Testis (tissue), 2 donors: ENCODE results near the gene TCF7.

Experiments
- POLR2A ChIP-seq: fragments of 450-650 bp; IDR thresholded peaks from one replicate; pipeline ENCODE4 v1.6.1; 2017; ENCODE audit warnings: antibody characterized with exemption, mild to moderate bottlenecking, moderate library complexity
- TF ChIP-seq, protein P1 (sequence below), 3 experiments: fragments of 450-650 bp in 2 of 3; fragments of 200-600 bp in 1 of 3; sonication (generic) in 1 of 3; IDR thresholded peaks; one replicate each; pipeline ENCODE4 v1.5.1; 2016 to 2019; ENCODE audit warnings: antibody characterized with exemption in 3 of 3, mild to moderate bottlenecking in 2 of 3, moderate library complexity in 1 of 3

GRCh38 chr5:134127376-134127861 lies 12.9 kb downstream of the TCF7 start:
- TF ChIP-seq POLR2A, result no peak
- TF ChIP-seq, protein P1, sequence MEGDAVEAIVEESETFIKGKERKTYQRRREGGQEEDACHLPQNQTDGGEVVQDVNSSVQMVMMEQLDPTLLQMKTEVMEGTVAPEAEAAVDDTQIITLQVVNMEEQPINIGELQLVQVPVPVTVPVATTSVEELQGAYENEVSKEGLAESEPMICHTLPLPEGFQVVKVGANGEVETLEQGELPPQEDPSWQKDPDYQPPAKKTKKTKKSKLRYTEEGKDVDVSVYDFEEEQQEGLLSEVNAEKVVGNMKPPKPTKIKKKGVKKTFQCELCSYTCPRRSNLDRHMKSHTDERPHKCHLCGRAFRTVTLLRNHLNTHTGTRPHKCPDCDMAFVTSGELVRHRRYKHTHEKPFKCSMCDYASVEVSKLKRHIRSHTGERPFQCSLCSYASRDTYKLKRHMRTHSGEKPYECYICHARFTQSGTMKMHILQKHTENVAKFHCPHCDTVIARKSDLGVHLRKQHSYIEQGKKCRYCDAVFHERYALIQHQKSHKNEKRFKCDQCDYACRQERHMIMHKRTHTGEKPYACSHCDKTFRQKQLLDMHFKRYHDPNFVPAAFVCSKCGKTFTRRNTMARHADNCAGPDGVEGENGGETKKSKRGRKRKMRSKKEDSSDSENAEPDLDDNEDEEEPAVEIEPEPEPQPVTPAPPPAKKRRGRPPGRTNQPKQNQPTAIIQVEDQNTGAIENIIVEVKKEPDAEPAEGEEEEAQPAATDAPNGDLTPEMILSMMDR (IDR thresholded peaks at IDR 0.05), result no peak
